Stomach (tissue), 9 donors: ENCODE measurements around the gene BBS7. TPM values are rescaled to one million over a fixed set of nuclear protein-coding genes. Genes with fewer than 3 reads are reported as not detected.

Experiments
- DNase-seq, 2 donors: peaks; one replicate each; pipeline versions ENCODE4 v3.0.0 to v3.0.0-alpha.2; 2013 to 2019
- H3K27ac ChIP-seq, 5 donors: fragments of 200-600 bp in 4 of 5; sonication (generic) in 4 of 5; one replicate each; pipeline ENCODE4 v1.5.1; 2013 to 2019; ENCODE audit warnings: mild to moderate bottlenecking in 1 of 5, moderate library complexity in 1 of 5
- H3K27me3 ChIP-seq, 3 donors: fragments of 200-600 bp; sonication (generic); one replicate each; pipeline ENCODE4 v1.5.1; 2017 to 2019; ENCODE audit warnings: mixed run types in 1 of 3
- H3K36me3 ChIP-seq, 4 donors: fragments of 200-600 bp; sonication (generic); 1 replicate in 3 of 4; 2 replicates in 1 of 4; pipeline ENCODE4 v1.5.1; 2016 to 2019
- H3K4me1 ChIP-seq, 4 donors: fragments of 200-600 bp; sonication (generic); one replicate each; pipeline ENCODE4 v1.5.1; 2016 to 2019
- H3K4me3 ChIP-seq, 4 donors: fragments of 200-600 bp; sonication (generic) in 3 of 4; one replicate each; pipeline ENCODE4 v1.5.1; 2016 to 2019; ENCODE audit warnings: mild to moderate bottlenecking in 1 of 4
- H3K9me3 ChIP-seq, 4 donors: fragments of 200-600 bp; sonication (generic); one replicate each; pipeline ENCODE4 v1.5.1; 2016 to 2019
- EP300 ChIP-seq: sonication (generic); formaldehyde crosslinking; IDR thresholded peaks from one replicate; pipeline ENCODE4 v1.6.1; 2017; ENCODE audit warnings: antibody characterized with exemption
- POLR2A ChIP-seq, 4 donors: fragments of 450-650 bp; IDR thresholded peaks; one replicate each; pipeline ENCODE4 v1.6.1; 2016; ENCODE audit warnings: antibody characterized with exemption in 4 of 4, control low read depth in 2 of 4, mild to moderate bottlenecking in 1 of 4, moderate library complexity in 1 of 4
- POLR2AphosphoS5 ChIP-seq, 3 donors: sonication (generic); formaldehyde crosslinking; IDR thresholded peaks; one replicate each; pipeline ENCODE4 v1.6.1; 2016; ENCODE audit warnings: antibody characterized with exemption in 3 of 3
- WGBS, 5 donors: extraction: QIAGEN DNeasy Blood & Tissue Kit in 3 of 5; methylation state at CpG; one replicate each; pipeline versions ENCODE4 v1.1.5 to v1.1.7; 2013 to 2018; 5-methylcytosine and 5-hydroxymethylcytosine counted together
- intact Hi-C: fragments of 100-400 bp; cut with DNase I; formaldehyde crosslinking; loops from one replicate; pipeline ENCODE4 v1.15.1; 2023; ENCODE audit warnings: low total_unique reads
- polyA plus RNA-seq, 3 donors: library from polyadenylated mRNA; stranded (reverse); fragments of 200-250 nt; gene quantifications; one replicate each; pipeline ENCODE4 v1.2.3, GENCODE V29; 2013
- total RNA-seq, 5 donors: library from RNA; depleted of rRNA; stranded (reverse); fragments of >200 nt; gene quantifications; one replicate each; pipeline versions ENCODE4 v1.1.0 to v1.2.3, GENCODE V29; 2014 to 2016
- TF ChIP-seq, protein P1 (sequence below), 7 experiments: fragments of 450-650 bp in 4 of 7; fragments of 200-600 bp in 3 of 7; sonication (generic) in 3 of 7; IDR thresholded peaks; one replicate each; pipeline ENCODE4 v1.5.1; 2016 to 2019; ENCODE audit warnings: antibody characterized with exemption in 7 of 7, control low read depth in 2 of 7, mild to moderate bottlenecking in 1 of 7
- donor health status: healthy with polysubstance abuse.
- donor health status: Bipolar disorder and iron deficiency.
- donor health status: healthy.

BBS7 gene
- total and polyA plus RNA-seq, 8 donors, result 6.7 to 22.2 (median 12.7) TPM

DNA sequence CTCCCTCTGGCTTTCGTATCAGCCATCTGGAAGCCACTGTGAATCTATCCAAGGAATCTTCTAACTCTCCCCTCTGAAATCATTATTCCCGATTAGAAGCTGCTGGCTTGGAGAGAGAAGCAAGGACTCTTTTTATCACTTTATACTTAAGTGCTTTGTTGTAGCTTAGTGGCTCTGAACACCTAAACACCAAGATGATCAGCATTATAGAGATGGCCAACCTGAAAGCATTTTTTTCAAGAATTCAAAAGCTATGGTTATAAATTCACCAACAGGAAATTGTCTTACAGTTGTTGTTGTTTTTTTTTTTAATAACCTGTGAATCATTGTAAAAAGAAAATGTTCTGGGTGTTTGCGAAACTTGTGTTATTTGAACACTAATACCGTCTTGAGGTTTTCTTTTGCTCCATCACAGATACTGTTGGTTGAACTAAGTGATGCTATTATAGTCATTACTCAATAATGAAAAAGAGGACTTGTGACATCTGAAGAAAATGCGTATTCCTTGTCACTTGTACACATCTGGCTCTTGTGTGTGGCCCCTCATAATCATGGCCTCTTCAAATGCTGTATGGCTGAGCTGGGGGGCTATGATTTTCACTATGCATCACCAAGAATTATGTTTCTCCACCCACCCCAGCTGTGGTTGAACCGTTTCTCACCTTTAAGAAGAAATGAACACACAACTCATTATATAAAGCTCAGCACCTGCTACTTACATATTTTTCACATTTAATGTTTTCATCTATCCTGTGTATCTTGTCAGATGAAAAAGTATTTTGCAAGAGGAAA, 93.5 kb downstream of the BBS7 start:
- no peaks in the 10 kb centered on the region for H3K36me3 ChIP-seq
- 76 to 80% (median 79%) methylated on average over 6 of the region's 6 CpGs for WGBS, 5 donors
- DNase-seq, result no peak
- H3K4me1 ChIP-seq, result no peaks in the 10 kb centered on the region
- peaks cover 0 to 10% (median 0%) of the 10 kb centered on the region in 3 donors for H3K27me3 ChIP-seq
- intact Hi-C loops, result no loop called here
- no peak for TF ChIP-seq POLR2AphosphoS5 (IDR thresholded peaks at IDR 0.05)
- no peak for TF ChIP-seq POLR2A (IDR thresholded peaks at IDR 0.05)
- TF ChIP-seq EP300, result no peak
- TF ChIP-seq, protein P1, sequence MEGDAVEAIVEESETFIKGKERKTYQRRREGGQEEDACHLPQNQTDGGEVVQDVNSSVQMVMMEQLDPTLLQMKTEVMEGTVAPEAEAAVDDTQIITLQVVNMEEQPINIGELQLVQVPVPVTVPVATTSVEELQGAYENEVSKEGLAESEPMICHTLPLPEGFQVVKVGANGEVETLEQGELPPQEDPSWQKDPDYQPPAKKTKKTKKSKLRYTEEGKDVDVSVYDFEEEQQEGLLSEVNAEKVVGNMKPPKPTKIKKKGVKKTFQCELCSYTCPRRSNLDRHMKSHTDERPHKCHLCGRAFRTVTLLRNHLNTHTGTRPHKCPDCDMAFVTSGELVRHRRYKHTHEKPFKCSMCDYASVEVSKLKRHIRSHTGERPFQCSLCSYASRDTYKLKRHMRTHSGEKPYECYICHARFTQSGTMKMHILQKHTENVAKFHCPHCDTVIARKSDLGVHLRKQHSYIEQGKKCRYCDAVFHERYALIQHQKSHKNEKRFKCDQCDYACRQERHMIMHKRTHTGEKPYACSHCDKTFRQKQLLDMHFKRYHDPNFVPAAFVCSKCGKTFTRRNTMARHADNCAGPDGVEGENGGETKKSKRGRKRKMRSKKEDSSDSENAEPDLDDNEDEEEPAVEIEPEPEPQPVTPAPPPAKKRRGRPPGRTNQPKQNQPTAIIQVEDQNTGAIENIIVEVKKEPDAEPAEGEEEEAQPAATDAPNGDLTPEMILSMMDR (IDR thresholded peaks at IDR 0.05), result no peak
- no peaks in the 10 kb centered on the region for H3K9me3 ChIP-seq
- H3K27ac ChIP-seq, result no peak overlapping the region
- H3K4me3 ChIP-seq, result no peak overlapping the region

Other genes with a start within 250 kb of the BBS7 start
- 100 to 1,000 TPM in 3 of 5 donors, 10 to 100 TPM in 2; 77.9 to 368 (median 102) TPM for gene ANXA5, start 173.5 kb downstream of the BBS7 start, total RNA-seq
- 100 to 1,000 TPM; 169 to 357 (median 224) TPM for gene ANXA5, start 173.5 kb downstream of the BBS7 start, polyA plus RNA-seq
- under 1 TPM in 1 of 5 donors, not detected in 4; 0.18 TPM for gene SMIM43, start 105.3 kb downstream of the BBS7 start, total RNA-seq
- under 1 TPM in 2 of 3 donors, not detected in 1; 0.10 to 0.31 TPM for gene SMIM43, start 105.3 kb downstream of the BBS7 start, polyA plus RNA-seq
- 100 to 1,000 TPM in 1 of 5 donors, 10 to 100 TPM in 4; 10.4 to 162 (median 34.5) TPM for gene EXOSC9, start 69.2 kb downstream of the BBS7 start, total RNA-seq
- 10 to 100 TPM; 16.4 to 22.0 (median 18.6) TPM for gene EXOSC9, start 69.2 kb downstream of the BBS7 start, polyA plus RNA-seq
- gene CCNA2, start 46.6 kb downstream of the BBS7 start, total RNA-seq, result 10 to 100 TPM in 2 of 5 donors, 1 to 10 TPM in 2, not detected in 1; 3.6 to 14.2 (median 10.1) TPM
- gene CCNA2, start 46.6 kb downstream of the BBS7 start, polyA plus RNA-seq, result 1 to 10 TPM; 2.0 to 8.8 (median 4.8) TPM
- gene TRPC3, start 81.6 kb upstream of the BBS7 start, total RNA-seq, result 1 to 10 TPM in 1 of 5 donors, under 1 TPM in 1, not detected in 3; 0.72 to 3.7 TPM
- gene TRPC3, start 81.6 kb upstream of the BBS7 start, polyA plus RNA-seq, result under 1 TPM in 2 of 3 donors, not detected in 1; 0.31 to 0.68 TPM